H1 (cell line): ENCODE data around the gene STK16. TPM values are rescaled to one million over a fixed set of nuclear protein-coding genes. Genes with fewer than 3 reads are reported as not detected.

Source experiments
- CTCF ChIA-PET: fragments of 300-600 bp; sonication (Branson Sonifier 250); formaldehyde crosslinking; loops from one replicate; lab custom pipeline; 2021; ENCODE audit not compliant: partially characterized antibody; lab: Charles Lee
- POLR2A ChIA-PET: fragments of 300-600 bp; sonication (Branson Sonifier 250); formaldehyde crosslinking; loops from one replicate; lab custom pipeline; 2021; ENCODE audit warnings: inconsistent platforms; ENCODE audit not compliant: partially characterized antibody; lab: Charles Lee
- DNase-seq, 2 experiments: peaks; one replicate each; pipeline versions ENCODE4 v3.0.0 to v3.0.0-alpha.2; 2010 to 2022; ENCODE audit warnings: low spot score in 2 of 2, low read depth in 1 of 2, mixed read lengths in 1 of 2
- FAIRE-seq: peaks from 2 replicates; lab custom pipeline; 2011; peaks lifted over from hg19 to GRCh38; lab: Jason Lieb, UNC
- H2AFZ ChIP-seq: 2 replicates; pipeline ENCODE4 v1.8.1; 2012; ENCODE audit warnings: low read length, inconsistent platforms
- H2AK5ac ChIP-seq: 2 replicates; pipeline ENCODE4 v1.6.1; 2013; ENCODE audit warnings: low read depth, low read length
- H2BK120ac ChIP-seq: replicated peaks from 2 replicates; pipeline ENCODE3; 2013; ENCODE audit warnings: low read depth, low read length, inconsistent platforms
- H2BK12ac ChIP-seq: 2 replicates; pipeline ENCODE4 v1.6.1; 2013; ENCODE audit warnings: low read depth, low read length
- H2BK15ac ChIP-seq: 2 replicates; pipeline ENCODE4 v1.6.1; 2013; ENCODE audit warnings: low read length
- H2BK20ac ChIP-seq: 2 replicates; pipeline ENCODE4 v1.6.1; 2013; ENCODE audit warnings: low read length
- H2BK5ac ChIP-seq: 2 replicates; pipeline ENCODE4 v1.6.1; 2013; ENCODE audit warnings: low read depth, low read length
- H3K14ac ChIP-seq: 2 replicates; pipeline ENCODE4 v1.6.1; 2013; ENCODE audit warnings: inconsistent platforms; ENCODE audit not compliant: insufficient read length
- H3K18ac ChIP-seq: 2 replicates; pipeline ENCODE4 v1.6.1; 2013; ENCODE audit warnings: low read length; ENCODE audit errors: extremely low read depth
- H3K23ac ChIP-seq: 2 replicates; pipeline ENCODE4 v1.6.1; 2013; ENCODE audit warnings: inconsistent platforms; ENCODE audit not compliant: insufficient read length
- H3K23me2 ChIP-seq: 2 replicates; pipeline ENCODE4 v1.6.1; 2013; ENCODE audit warnings: low read depth, low read length
- H3K27ac ChIP-seq: 2 replicates; pipeline ENCODE4 v1.6.1; 2011; ENCODE audit warnings: low read depth, low read length, inconsistent platforms
- H3K27me3 ChIP-seq, 4 experiments: replicated peaks in 1 of 4; 1 replicate in 1 of 4; 2 replicates in 3 of 4; pipeline versions ENCODE4 v1.6.1 to v1.8.1; 2011 to 2013; ENCODE audit warnings: low read length in 3 of 4, mild to moderate bottlenecking in 3 of 4, inconsistent platforms in 2 of 4, mixed read lengths in 2 of 4, moderate library complexity in 1 of 4; ENCODE audit not compliant: control insufficient read depth in 3 of 4, insufficient read depth in 3 of 4; ENCODE audit errors: extremely low read depth in 1 of 4
- H3K36me3 ChIP-seq, 4 experiments: 2 replicates each; pipeline versions ENCODE4 v1.6.1 to v1.8.1; 2011 to 2013; ENCODE audit warnings: mild to moderate bottlenecking in 4 of 4, low read length in 3 of 4, moderate library complexity in 2 of 4, control low read depth in 1 of 4, inconsistent platforms in 1 of 4; ENCODE audit not compliant: insufficient read depth in 4 of 4, control insufficient read depth in 2 of 4
- H3K4ac ChIP-seq: replicated peaks from 2 replicates; pipeline ENCODE3; 2013; ENCODE audit warnings: low read length, low read depth, mixed read lengths, inconsistent platforms; ENCODE audit not compliant: insufficient read length
- H3K4me1 ChIP-seq, 4 experiments: replicated peaks in 1 of 4; 1 replicate in 1 of 4; 2 replicates in 3 of 4; pipeline versions ENCODE4 v1.6.1 to v1.8.1; 2011 to 2013; ENCODE audit warnings: low read length in 3 of 4, inconsistent platforms in 2 of 4, mixed read lengths in 1 of 4; ENCODE audit not compliant: insufficient read depth in 4 of 4, control insufficient read depth in 3 of 4
- H3K4me2 ChIP-seq, 2 experiments: 2 replicates each; pipeline versions ENCODE4 v1.6.1 to v1.8.1; 2011 to 2013; ENCODE audit warnings: low read depth in 2 of 2, low read length in 2 of 2, control low read depth in 1 of 2, inconsistent platforms in 1 of 2, mild to moderate bottlenecking in 1 of 2; ENCODE audit not compliant: insufficient read depth in 1 of 2
- H3K4me3 ChIP-seq, 4 experiments: fragments of 200-600, 300-600 bp in 1 of 4; sonication (generic), shearing (Covaris generic), sonication (Bioruptor Twin) in 1 of 4; 2 replicates each; pipeline versions ENCODE4 v1.5.1 to v1.8.1; 2011 to 2016; ENCODE audit warnings: low read length in 4 of 4, low read depth in 3 of 4, control low read depth in 2 of 4, inconsistent platforms in 2 of 4, mild to moderate bottlenecking in 2 of 4, mixed read lengths in 1 of 4, moderate library complexity in 1 of 4; ENCODE audit not compliant: insufficient read depth in 2 of 4; ENCODE audit errors: extremely low read depth in 1 of 4
- H3K56ac ChIP-seq: replicated peaks from 2 replicates; pipeline ENCODE3; 2013; ENCODE audit warnings: low read depth, mild to moderate bottlenecking, mixed read lengths, low read length, inconsistent platforms; ENCODE audit not compliant: insufficient read length
- H3K79me1 ChIP-seq: 2 replicates; pipeline ENCODE4 v1.6.1; 2013; ENCODE audit warnings: low read depth, low read length, control low read depth
- H3K79me2 ChIP-seq, 2 experiments: 2 replicates each; pipeline versions ENCODE4 v1.6.1 to v1.8.1; 2012 to 2013; ENCODE audit warnings: low read length in 2 of 2, mild to moderate bottlenecking in 2 of 2, inconsistent platforms in 1 of 2; ENCODE audit not compliant: insufficient read depth in 2 of 2, control insufficient read depth in 1 of 2
- H3K9ac ChIP-seq, 4 experiments: replicated peaks in 1 of 4; 1 replicate in 1 of 4; 2 replicates in 3 of 4; pipeline versions ENCODE4 v1.6.1 to v1.8.1; 2011 to 2013; ENCODE audit warnings: low read depth in 3 of 4, low read length in 3 of 4, control low read depth in 2 of 4, mild to moderate bottlenecking in 2 of 4, moderate library complexity in 2 of 4, inconsistent platforms in 1 of 4; ENCODE audit errors: extremely low read depth in 1 of 4
- H3K9me3 ChIP-seq, 2 experiments: 2 replicates each; pipeline versions ENCODE4 v1.6.1 to v1.8.1; 2012 to 2013; ENCODE audit warnings: mild to moderate bottlenecking in 2 of 2, moderate library complexity in 2 of 2, control low read depth in 1 of 2, inconsistent platforms in 1 of 2, low read depth in 1 of 2, low read length in 1 of 2, mixed read lengths in 1 of 2; ENCODE audit not compliant: insufficient read depth in 2 of 2
- H4K20me1 ChIP-seq, 2 experiments: replicated peaks in 1 of 2; 2 replicates each; pipeline versions ENCODE3 to v1.8.1; 2011 to 2013; ENCODE audit warnings: inconsistent platforms in 2 of 2, low read length in 2 of 2, mild to moderate bottlenecking in 1 of 2; ENCODE audit not compliant: insufficient read depth in 2 of 2, control insufficient read depth in 1 of 2
- H4K5ac ChIP-seq: 2 replicates; pipeline ENCODE4 v1.6.1; 2013; ENCODE audit warnings: low read length, low read depth, mixed read lengths, inconsistent platforms; ENCODE audit not compliant: insufficient read length
- H4K8ac ChIP-seq: 2 replicates; pipeline ENCODE4 v1.8.0; 2013; ENCODE audit warnings: mild to moderate bottlenecking, moderate library complexity, low read length, inconsistent platforms; ENCODE audit not compliant: insufficient read depth; ENCODE audit errors: extremely low read depth
- H4K91ac ChIP-seq: replicated peaks from 2 replicates; pipeline ENCODE3; 2013; ENCODE audit warnings: low read length, mixed read lengths, inconsistent platforms; ENCODE audit not compliant: insufficient read length
- CHD2 ChIP-seq: IDR thresholded peaks from 2 replicates; pipeline ENCODE4 v1.6.1; 2012; ENCODE audit warnings: low read length, improper control_type of control experiment
- EP300 ChIP-seq, 2 experiments: IDR thresholded peaks; 1 replicate in 1 of 2; 2 replicates in 1 of 2; pipeline ENCODE4 v1.6.1; 2011 to 2012; ENCODE audit warnings: low read depth in 2 of 2, low read length in 2 of 2, mild to moderate bottlenecking in 2 of 2, borderline replicate concordance in 1 of 2, inconsistent platforms in 1 of 2, moderate library complexity in 1 of 2
- GABPA ChIP-seq: IDR thresholded peaks from 2 replicates; pipeline ENCODE4 v1.6.1; 2011; ENCODE audit warnings: mild to moderate bottlenecking, low read length, moderate library complexity, borderline replicate concordance; ENCODE audit not compliant: insufficient read depth
- HDAC6 ChIP-seq: IDR thresholded peaks from one replicate; pipeline ENCODE4 v1.7.1; 2012; ENCODE audit warnings: low read depth, mild to moderate bottlenecking, inconsistent platforms, low read length, moderate library complexity
- JUN ChIP-seq: IDR thresholded peaks from 2 replicates; pipeline ENCODE4 v1.6.1; 2011; ENCODE audit warnings: low read depth, mild to moderate bottlenecking, improper control_type of control experiment, low read length
- JUND ChIP-seq: IDR thresholded peaks from 2 replicates; pipeline ENCODE4 v1.6.1; 2011; ENCODE audit warnings: mild to moderate bottlenecking, improper control_type of control experiment, low read length
- MAFK ChIP-seq: IDR thresholded peaks from 2 replicates; pipeline ENCODE4 v1.6.1; 2012; ENCODE audit warnings: low read depth, mild to moderate bottlenecking, improper control_type of control experiment, low read length
- NANOG ChIP-seq: IDR thresholded peaks from 2 replicates; pipeline ENCODE4 v1.6.1; 2011; ENCODE audit warnings: low read length, low read depth, mild to moderate bottlenecking, inconsistent platforms; ENCODE audit not compliant: insufficient read depth, poor library complexity, severe bottlenecking
- POU5F1 ChIP-seq: IDR thresholded peaks from 2 replicates; pipeline ENCODE4 v1.6.1; 2011; ENCODE audit warnings: low read depth, mild to moderate bottlenecking, low read length, moderate library complexity
- RXRA ChIP-seq: IDR thresholded peaks from 2 replicates; pipeline ENCODE4 v1.6.1; 2011; ENCODE audit warnings: low read depth, mild to moderate bottlenecking, low read length, moderate library complexity; ENCODE audit not compliant: insufficient read depth
- SIRT6 ChIP-seq: IDR thresholded peaks from one replicate; pipeline ENCODE4 v1.7.1; 2012; ENCODE audit warnings: low read length, inconsistent platforms
- SUZ12 ChIP-seq: fragments of 200-600 bp; sonication (generic); IDR thresholded peaks from 2 replicates; pipeline ENCODE4 v1.6.1; 2012; ENCODE audit warnings: mild to moderate bottlenecking, inconsistent platforms, low read length, moderate library complexity, mixed read lengths
- WGBS, 2 experiments: shearing (Covaris generic) in 1 of 2; methylation state at CpG; one replicate each; pipeline versions ENCODE4 v1.1.6 to v1.1.7; 2013 to 2015; ENCODE audit warnings: low lambda C conversion rate in 2 of 2, mixed read lengths in 2 of 2, inconsistent platforms in 1 of 2, low coverage in 1 of 2, missing lambda C conversion rate in 1 of 2; ENCODE audit not compliant: insufficient replicate concordance in 2 of 2, insufficient coverage in 1 of 2, insufficient read length in 1 of 2; ENCODE audit errors: extremely low coverage in 1 of 2, missing lambda C conversion rate in 1 of 2; 5-methylcytosine and 5-hydroxymethylcytosine counted together
- polyA plus RNA-seq, 7 experiments: library from polyadenylated mRNA; depleted of rRNA in 3 of 7; stranded (reverse) in 5 of 7; unstranded in 2 of 7; fragments of >200 nt in 5 of 7; fragments of 200-250 nt in 2 of 7; gene quantifications; 1 replicate in 5 of 7; 2 replicates in 1 of 7; 4 replicates in 1 of 7; pipeline versions ENCODE4 v1.2.1 to v1.2.3, GENCODE V29; 2011 to 2013; ENCODE audit warnings: missing spikeins in 2 of 7, mixed read lengths in 2 of 7
- total RNA-seq: library from RNA; stranded (reverse); fragmentation: NEBNext Ultra II Directional; extraction: Animal tissue kit (Norgen Biotek cat#: 25700); gene quantifications from 2 replicates; pipeline ENCODE4 v1.2.1, GENCODE V29; 2021
- TF ChIP-seq, protein P1 (sequence below): IDR thresholded peaks from 2 replicates; pipeline ENCODE4 v1.6.1; 2012; ENCODE audit warnings: inconsistent platforms

Gene STK16
- total and polyA plus RNA-seq, 2 of the 8 experiments (the other 6 are each of a cell fraction or from before 2014, with no cell fraction given) = 21.3 to 51.4 TPM

DNA sequence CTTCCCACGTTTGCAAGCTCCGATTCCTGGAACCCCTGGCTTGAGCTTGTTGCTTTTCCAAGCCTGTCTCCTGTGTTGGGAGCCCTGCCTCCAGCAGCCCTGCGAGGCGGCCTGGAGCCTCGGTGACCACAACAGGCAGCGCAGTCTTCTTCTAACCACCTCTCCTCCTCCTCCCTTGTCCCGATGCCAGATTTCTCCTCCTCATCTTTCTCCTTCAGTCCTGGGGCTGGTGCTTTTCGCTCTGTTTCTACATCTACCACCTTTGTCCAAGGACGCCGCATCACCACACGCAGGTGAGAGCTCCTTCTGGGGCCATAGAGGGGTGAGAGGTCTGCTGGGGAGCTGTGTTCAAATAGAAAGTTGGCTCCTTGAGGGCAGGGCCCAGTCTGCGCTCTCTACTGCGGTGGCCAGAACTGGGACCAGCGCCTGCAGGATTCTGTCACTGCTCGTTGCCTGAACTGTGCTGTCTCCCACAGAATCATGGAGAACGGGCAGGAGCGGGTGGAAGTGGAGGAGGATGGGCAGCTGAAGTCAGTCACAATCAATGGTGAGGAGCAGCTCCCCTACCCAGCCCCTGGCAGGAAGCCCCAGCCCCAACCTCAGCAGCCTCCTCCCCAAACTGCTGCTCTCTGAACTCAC lies 37.8 kb downstream of the STK16 start:
- ChIA-PET CTCF (interaction anchor here (1.0 to 12.1 kb wide), 5 partner anchors 9 to 225 kb away, joined by 3 to 220 read pairs (median 4); partner anchors contain the start of gene NHEJ1), POLR2A (interaction anchor here (0.6 to 2.6 kb wide), 4 partner anchors 10 to 53 kb away, joined by 3 to 6 read pairs (median 4); partner anchors contain the start of genes ANKZF1 and ATG9A)
- H3K4me1 ChIP-seq = peaks cover 7 to 25% (median 15%) of the 10 kb centered on the region in 4 experiments
- no peak for TF ChIP-seq NANOG
- no peak for TF ChIP-seq JUN
- TF ChIP-seq CHD2 = no peak
- no peak for TF ChIP-seq RXRA
- no peak for TF ChIP-seq EP300 (IDR thresholded peaks at IDR 0.05; ENCODE audit: borderline replicate concordance in 1 of 2, low read depth in 2 of 2, low read length in 2 of 2)
- TF ChIP-seq MAFK = no peak
- no peak for TF ChIP-seq GABPA
- TF ChIP-seq POU5F1 = no peak
- TF ChIP-seq JUND = no peak
- no peak for TF ChIP-seq SIRT6
- TF ChIP-seq SUZ12 = no peak
- no peak for TF ChIP-seq HDAC6
- TF ChIP-seq, protein P1, sequence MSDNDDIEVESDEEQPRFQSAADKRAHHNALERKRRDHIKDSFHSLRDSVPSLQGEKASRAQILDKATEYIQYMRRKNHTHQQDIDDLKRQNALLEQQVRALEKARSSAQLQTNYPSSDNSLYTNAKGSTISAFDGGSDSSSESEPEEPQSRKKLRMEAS = no peak

More for the DNA sequence above, 37.8 kb downstream of the STK16 start:
- H3K4me3 ChIP-seq = no peak overlapping the region
- DNase-seq (no peak), FAIRE-seq (no peak)
- no peak overlapping the region for H3K23ac ChIP-seq
- no peak overlapping the region for H4K8ac ChIP-seq
- no peak overlapping the region for H3K14ac ChIP-seq
- H3K56ac ChIP-seq = no peak overlapping the region
- no peak overlapping the region for H3K18ac ChIP-seq
- no peak overlapping the region for H2BK120ac ChIP-seq
- H4K5ac ChIP-seq = no peak overlapping the region
- peaks cover 8% of the 10 kb centered on the region; the same call in 1 of the 2 replicates for H3K23me2 ChIP-seq
- no peak overlapping the region for H3K4me2 ChIP-seq
- no peaks in the 10 kb centered on the region; a peak in 1 of 7 replicates for H3K27me3 ChIP-seq
- no peak overlapping the region for H2BK5ac ChIP-seq
- no peak overlapping the region for H2BK12ac ChIP-seq
- H4K20me1 ChIP-seq = peaks cover 0 to 1% of the 10 kb centered on the region in 2 experiments
- H3K9ac ChIP-seq = no peak overlapping the region
- no peak overlapping the region for H4K91ac ChIP-seq
- WGBS, 2 experiments = 86% methylated on average over 13 of the region's 17 CpGs; no CpG with 5 or more reads in 1 of the 2 experiments
- H3K36me3 ChIP-seq = peaks cover 0 to 4% (median under 1%) of the 10 kb centered on the region in 4 experiments; a peak in 3 of 8 replicates
- no peak overlapping the region for H2BK20ac ChIP-seq
- H2AFZ ChIP-seq = no peak overlapping the region
- no peak overlapping the region for H2BK15ac ChIP-seq
- no peaks in the 10 kb centered on the region for H3K79me2 ChIP-seq
- no peaks in the 10 kb centered on the region; the same call in 1 of the 2 replicates for H3K79me1 ChIP-seq
- no peak overlapping the region for H3K4ac ChIP-seq
- H2AK5ac ChIP-seq = no peak overlapping the region
- no peak overlapping the region for H3K27ac ChIP-seq
- no peaks in the 10 kb centered on the region for H3K9me3 ChIP-seq
